ENCODE measurements around the gene POLR2E.

POLR2E gene

DNA sequence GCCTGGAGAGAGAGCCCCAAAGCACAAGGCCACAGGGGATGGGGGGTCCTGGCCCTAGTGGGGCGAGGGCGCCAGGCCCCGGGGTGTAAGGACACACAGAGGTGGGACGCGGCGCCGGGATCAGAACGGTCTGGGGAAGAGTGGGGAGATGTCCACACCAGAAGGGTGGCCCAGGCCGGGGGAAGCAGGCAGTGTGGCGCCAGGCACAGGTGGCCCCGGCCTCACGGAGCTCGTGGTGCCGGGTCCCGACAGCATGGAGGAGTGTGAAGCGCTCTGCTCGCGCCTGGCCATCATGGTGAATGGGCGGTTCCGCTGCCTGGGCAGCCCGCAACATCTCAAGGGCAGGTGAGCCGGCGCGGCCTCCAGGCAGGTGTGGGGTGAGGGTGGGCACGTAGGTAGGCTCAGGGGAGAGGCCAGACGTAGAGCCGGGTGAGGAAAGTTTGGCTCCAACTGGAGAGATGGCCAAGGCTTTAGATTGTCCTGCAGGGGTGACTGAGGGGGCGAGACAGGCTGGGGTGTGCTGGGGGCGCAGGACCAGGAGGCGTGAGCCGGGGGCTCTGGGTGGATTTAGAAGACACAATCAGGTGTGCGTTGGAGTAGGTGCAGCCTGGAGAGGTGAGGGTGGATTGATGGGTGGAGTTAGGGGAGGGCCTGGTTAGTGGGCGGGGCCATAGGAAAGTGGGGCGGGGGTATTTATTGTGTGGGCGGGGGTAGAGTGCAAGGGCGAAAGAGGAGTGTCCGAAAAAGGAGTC, 31.1 kb downstream of the POLR2E start:
- DNase-seq (ENCODE audit: low spot score), result no peak

- no peak for DNase-seq (ENCODE audit: low spot score)
These were observed 31.9 kb downstream of the POLR2E start for GRCh38 chr19:1063030-1063908.

GRCh38 chr19:1062387-1063029, 32.7 kb downstream of the POLR2E start:
- DNase-seq (ENCODE audit: low spot score), result no peak

DNA sequence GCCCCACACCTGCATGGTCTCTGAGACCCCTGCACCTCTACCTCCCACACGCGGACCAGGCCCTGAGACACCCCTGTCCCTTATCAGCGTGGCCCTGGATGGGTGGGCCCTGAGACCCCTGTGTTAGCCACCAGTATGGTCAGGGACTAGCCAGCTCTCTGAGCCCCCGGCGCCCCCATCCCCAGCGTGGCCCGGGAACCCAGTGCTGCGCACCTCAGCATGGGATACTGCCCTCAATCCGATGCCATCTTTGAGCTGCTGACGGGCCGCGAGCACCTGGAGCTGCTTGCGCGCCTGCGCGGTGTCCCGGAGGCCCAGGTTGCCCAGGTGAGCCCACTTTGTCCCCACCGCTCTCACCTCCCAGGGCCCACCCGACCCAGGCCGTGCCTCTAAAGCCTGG, 33.2 kb downstream of the POLR2E start:
- DNase-seq (ENCODE audit: low spot score), result no peak

DNA sequence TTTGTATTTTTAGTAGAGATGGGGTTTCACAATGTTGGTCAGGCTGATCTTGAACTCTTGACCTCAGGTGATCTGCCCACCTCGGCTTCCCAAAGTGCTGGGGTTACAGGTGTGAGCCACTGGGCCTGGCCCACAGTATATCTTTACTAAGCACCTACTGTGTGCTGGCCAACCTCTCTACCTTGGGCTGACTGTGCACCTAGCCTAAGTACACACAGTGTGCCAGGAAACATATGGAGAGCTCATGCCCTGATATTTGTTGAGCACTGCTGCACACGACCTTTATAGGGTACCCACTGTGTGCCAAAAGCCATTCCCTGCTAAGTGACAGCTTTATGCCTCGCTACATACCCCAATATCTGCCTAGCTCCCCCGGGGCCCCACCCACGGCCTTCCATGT, 34.5 kb downstream of the POLR2E start:
- DNase-seq (ENCODE audit: low spot score), result no peak

GRCh38 chr19:1058112-1058511, 37.1 kb downstream of the POLR2E start:
- DNase-seq (ENCODE audit: low spot score), result no peak

GRCh38 chr19:1057176-1057855, 37.9 kb downstream of the POLR2E start:
- DNase-seq (ENCODE audit: low spot score), result no peak

- no peak for DNase-seq (ENCODE audit: low spot score)
These were observed 39.1 kb downstream of the POLR2E start for GRCh38 chr19:1055886-1056620.

DNA sequence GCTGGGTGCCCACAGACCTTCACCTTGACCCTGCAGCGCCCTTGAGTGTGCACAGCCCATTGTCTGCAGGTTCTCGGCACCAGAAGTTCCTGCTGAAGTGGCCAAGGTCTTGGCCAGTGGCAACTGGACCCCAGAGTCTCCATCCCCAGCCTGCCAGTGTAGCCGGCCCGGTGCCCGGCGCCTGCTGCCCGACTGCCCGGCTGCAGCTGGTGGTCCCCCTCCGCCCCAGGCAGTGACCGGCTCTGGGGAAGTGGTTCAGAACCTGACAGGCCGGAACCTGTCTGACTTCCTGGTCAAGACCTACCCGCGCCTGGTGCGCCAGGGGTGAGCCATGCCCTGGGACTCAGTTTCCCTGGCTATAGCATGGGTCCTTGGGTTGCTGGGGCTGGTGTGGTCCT, 40.1 kb downstream of the POLR2E start:
- no peak for DNase-seq (ENCODE audit: low spot score)

- DNase-seq (ENCODE audit: low spot score), result no peak
These were observed 40.8 kb downstream of the POLR2E start for GRCh38 chr19:1054102-1055027.

- no peak for DNase-seq (ENCODE audit: low spot score)
These were observed 41.7 kb downstream of the POLR2E start for GRCh38 chr19:1053176-1054101.

- DNase-seq (ENCODE audit: low spot score), result no peak
These were observed 42.7 kb downstream of the POLR2E start for GRCh38 chr19:1052349-1052975.

- no peak for DNase-seq (ENCODE audit: low spot score)
These were observed 43.4 kb downstream of the POLR2E start for GRCh38 chr19:1051791-1052190.

DNA sequence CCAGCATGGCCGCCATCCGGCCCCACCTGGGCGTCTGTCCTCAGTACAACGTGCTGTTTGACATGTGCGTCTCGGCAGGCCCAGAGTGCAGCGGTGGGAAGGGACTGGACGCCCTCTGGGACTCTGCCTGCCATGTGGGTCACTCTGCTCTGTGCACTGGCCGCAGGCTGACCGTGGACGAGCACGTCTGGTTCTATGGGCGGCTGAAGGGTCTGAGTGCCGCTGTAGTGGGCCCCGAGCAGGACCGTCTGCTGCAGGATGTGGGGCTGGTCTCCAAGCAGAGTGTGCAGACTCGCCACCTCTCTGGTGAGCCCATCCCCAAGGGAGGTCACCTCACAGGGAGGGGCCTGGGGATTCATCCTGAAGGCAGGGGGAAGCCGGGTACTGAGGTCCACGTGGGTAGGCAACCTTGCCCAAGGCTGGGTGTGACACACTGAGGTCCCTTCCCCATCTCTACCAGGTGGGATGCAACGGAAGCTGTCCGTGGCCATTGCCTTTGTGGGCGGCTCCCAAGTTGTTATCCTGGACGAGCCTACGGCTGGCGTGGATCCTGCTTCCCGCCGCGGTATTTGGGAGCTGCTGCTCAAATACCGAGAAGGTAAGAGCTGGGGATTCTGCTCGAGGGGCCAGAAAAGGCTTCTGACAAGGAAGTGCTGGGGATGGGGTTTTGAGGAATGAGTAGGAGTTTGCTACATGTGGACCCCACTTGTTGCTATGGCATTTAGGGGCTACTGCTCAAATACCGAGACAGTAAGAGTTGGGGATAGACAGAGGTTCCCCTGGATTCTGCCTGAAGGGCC, 44.0 kb downstream of the POLR2E start:
- no peak for DNase-seq (ENCODE audit: low spot score)

DNA sequence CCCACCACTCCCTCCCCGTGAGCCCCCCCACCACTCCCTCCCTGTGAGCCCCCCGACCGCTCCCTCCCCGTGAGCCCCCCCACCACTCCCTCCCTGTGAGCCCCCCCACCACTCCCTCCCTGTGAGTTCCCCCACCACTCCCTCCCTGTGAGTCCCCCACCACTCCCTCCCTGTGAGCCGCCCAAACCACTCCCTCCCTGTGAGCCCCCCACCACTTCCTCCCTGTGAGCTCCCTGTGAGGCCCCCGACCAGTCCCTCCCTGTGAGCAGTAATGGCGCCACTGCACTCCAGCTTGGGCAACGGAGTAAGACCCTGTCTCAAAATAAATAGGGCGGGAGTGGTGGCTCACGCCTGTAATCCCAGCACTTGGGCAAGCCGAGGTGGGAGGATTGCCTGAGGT, 45.4 kb downstream of the POLR2E start:
- no peak for DNase-seq (ENCODE audit: low spot score)

- DNase-seq (ENCODE audit: low spot score), result no peak
These were observed 46.1 kb downstream of the POLR2E start for GRCh38 chr19:1049106-1049505.

DNA sequence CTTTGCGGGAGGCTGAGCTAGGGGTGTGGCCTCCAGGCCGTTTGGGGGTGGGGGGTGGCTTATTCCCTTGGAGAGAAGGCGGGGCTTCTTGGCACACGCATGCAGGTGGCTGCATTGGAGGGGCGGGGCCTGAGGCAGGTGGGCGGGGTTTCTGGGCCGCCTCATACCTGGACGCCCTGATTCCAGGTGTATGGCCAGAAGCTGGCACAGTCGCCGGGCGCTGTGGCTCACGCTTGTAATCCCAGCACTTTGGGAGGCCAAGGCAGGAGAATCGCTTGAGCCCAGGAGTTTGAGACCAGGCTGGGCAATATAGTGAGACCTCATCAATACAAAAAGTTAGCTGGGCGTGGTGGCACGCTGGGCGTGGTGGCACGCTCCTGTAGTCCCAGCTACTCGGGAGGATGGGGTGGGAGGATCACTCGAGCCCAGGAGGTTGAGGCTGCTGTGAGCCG, 47.5 kb downstream of the POLR2E start:
- no peak for DNase-seq (ENCODE audit: low spot score)
